ENCODE measurements around the gene TPRG1.

Gene TPRG1

DNA sequence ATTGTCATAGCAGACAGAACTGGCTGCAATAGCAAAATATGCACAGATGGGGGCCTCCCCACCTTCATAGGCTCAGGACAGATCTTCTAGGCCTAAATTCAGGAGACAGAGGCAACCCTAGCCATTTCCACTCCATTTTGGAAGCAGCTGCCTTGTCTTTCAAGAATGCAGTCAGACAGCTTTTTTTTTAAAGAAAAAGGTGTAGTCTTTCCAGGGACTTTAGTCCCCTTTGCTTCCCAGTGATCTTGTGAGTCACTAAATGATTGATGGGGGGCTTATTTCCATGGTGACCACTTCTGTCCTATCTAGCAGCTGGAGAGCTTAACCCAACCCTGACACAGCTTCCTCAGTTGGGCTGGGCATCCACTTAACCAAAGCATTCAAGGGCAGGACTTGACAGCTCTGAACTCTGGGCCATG lies 165.9 kb downstream of the TPRG1 start:
- no peak overlapping the region for H3K4me3 Mint-ChIP-seq
- no peak for DNase-seq
- peaks cover 43% of the 10 kb centered on the region for H3K4me1 Mint-ChIP-seq

DNA sequence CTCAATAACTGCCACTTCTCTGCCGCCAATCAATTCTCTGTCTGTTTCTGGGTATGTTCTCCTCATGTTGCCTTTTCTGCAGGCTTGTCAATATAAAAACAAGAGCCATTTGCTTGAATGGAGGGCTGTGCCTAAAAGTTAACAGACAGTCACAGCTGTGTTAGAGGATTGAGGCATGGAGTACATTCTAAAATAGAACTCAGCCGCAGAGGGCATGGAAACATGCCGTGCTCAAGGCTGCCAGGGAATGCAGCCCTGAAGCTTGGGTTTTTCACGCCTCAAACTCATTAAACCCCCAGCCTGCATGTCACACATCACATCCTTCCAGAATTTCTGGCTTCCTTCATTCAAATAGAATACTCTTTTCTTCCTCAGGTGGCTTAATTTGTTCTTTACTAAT lies 166.6 kb downstream of the TPRG1 start:
- Mint-ChIP-seq H3K27me3 (ENCODE audit: low read depth, poor library complexity) (peaks cover 2% of the 10 kb centered on the region), H3K36me3 (ENCODE audit: low read depth) (peaks cover 7% of the 10 kb centered on the region), H3K4me3 (no peak overlapping the region), H3K4me1 (peaks cover 49% of the 10 kb centered on the region), H3K9me3 (peaks cover 8% of the 10 kb centered on the region), H3K27ac (no peak overlapping the region)
- DNase-seq, result no peak
- TF ChIP-seq, protein P1, sequence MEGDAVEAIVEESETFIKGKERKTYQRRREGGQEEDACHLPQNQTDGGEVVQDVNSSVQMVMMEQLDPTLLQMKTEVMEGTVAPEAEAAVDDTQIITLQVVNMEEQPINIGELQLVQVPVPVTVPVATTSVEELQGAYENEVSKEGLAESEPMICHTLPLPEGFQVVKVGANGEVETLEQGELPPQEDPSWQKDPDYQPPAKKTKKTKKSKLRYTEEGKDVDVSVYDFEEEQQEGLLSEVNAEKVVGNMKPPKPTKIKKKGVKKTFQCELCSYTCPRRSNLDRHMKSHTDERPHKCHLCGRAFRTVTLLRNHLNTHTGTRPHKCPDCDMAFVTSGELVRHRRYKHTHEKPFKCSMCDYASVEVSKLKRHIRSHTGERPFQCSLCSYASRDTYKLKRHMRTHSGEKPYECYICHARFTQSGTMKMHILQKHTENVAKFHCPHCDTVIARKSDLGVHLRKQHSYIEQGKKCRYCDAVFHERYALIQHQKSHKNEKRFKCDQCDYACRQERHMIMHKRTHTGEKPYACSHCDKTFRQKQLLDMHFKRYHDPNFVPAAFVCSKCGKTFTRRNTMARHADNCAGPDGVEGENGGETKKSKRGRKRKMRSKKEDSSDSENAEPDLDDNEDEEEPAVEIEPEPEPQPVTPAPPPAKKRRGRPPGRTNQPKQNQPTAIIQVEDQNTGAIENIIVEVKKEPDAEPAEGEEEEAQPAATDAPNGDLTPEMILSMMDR (IDR thresholded peaks at IDR 0.05), result no peak

More for the DNA sequence above, 165.9 kb downstream of the TPRG1 start:
- Mint-ChIP-seq H3K27ac (peak overlapping the region; percentile 66), H3K27me3 (ENCODE audit: low read depth, poor library complexity) (peaks cover 2% of the 10 kb centered on the region), H3K9me3 (peaks cover 8% of the 10 kb centered on the region), H3K36me3 (ENCODE audit: low read depth) (peaks cover 7% of the 10 kb centered on the region)
- TF ChIP-seq, protein P1 (IDR thresholded peaks at IDR 0.05), result no peak

DNA sequence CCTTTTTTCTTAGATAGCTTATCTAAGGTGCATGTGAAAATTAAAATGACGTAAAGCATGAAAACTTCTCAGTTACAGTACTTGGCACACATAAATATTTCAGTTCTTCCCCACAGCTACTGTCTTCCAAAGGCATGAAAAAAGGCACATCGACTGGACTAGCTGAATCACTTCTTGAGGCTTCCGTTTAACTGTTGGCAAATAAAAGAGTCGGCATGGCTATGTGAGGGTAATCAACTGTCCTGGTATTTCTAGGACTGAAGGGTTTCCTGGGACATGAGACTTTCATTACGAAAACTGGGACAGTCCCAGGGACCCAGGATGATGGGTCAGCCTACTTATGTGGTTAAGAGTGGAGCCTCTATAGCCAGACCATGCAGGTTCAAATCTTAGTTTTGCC lies 168.2 kb downstream of the TPRG1 start:
- Mint-ChIP-seq H3K36me3 (ENCODE audit: low read depth) (peaks cover 7% of the 10 kb centered on the region), H3K27me3 (ENCODE audit: low read depth, poor library complexity) (peaks cover 2% of the 10 kb centered on the region), H3K4me3 (no peak overlapping the region), H3K9me3 (peaks cover 8% of the 10 kb centered on the region), H3K27ac (no peak overlapping the region), H3K4me1 (peaks cover 59% of the 10 kb centered on the region)
- TF ChIP-seq, protein P1 (IDR thresholded peaks at IDR 0.05), result no peak
- DNase-seq, result no peak

DNA sequence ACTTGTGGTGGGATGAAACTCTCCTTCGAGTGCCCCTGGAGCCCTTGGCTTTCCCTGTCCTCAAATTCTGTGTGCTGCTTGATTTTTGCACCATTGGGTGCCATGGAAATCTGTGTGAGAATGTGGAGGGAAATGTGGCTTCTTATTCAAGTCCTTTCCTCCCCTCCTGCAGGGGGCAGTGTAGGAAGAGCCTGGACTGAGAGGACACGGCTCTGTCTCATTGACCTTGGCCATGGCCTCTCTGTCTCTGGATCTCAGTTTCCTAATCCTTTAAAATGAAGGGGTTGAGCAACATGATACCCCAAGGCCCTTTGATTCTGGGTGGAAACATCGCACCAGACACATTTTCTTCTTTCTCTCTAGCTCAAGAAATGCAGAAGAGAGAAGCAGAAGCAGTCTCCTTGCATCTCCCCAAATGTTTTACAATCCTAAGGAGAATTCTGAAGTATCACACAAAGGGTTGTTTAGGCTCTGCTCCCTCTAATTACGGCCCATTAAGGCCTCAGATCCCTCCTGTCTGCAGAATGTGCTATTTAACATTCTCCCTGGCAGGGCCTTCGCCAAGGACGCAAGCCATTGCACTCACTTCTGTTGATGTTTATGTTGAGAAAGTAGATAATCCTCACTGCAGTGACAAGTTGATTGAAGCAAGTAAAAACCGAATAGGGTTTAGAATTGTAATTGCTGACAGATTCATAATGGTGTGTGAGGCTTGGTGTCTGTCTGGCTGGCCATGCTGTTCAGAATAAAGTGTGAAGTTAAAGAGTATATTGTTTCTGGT lies 169.1 kb downstream of the TPRG1 start:
- H3K27ac Mint-ChIP-seq, result peak overlapping the region; percentile 77
- H3K27me3 Mint-ChIP-seq (ENCODE audit: low read depth, poor library complexity), result peaks cover 2% of the 10 kb centered on the region
- TF ChIP-seq, protein P1 (IDR thresholded peaks at IDR 0.05), result peak; percentile 47
- H3K9me3 Mint-ChIP-seq, result peaks cover 8% of the 10 kb centered on the region
- H3K4me3 Mint-ChIP-seq, result no peak overlapping the region
- peak; percentile 22 for DNase-seq
- H3K36me3 Mint-ChIP-seq (ENCODE audit: low read depth), result peaks cover 7% of the 10 kb centered on the region
- peaks cover 62% of the 10 kb centered on the region for H3K4me1 Mint-ChIP-seq

DNA sequence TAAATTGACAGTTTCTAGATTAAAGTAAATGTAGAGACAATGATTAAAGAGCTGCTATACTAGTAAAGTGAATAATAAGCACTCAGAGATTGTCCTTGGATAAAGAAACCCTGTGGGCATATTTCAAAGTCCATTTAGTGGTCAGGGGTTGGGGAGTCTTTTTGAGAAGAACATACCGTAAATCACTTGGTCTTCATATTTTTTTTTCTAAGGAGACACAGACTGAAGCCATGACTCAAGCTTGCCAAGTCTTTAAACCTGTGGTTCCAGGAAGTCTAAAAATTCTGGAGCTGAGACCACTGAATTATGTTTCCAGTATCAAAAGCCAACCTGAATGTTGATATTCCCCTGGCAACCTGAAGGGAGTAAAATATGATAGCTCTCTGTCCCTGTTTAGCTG lies 171.0 kb downstream of the TPRG1 start:
- H3K27ac Mint-ChIP-seq, result no peak overlapping the region
- peaks cover 2% of the 10 kb centered on the region for H3K27me3 Mint-ChIP-seq (ENCODE audit: low read depth, poor library complexity)
- DNase-seq, result no peak
- TF ChIP-seq, protein P1 (IDR thresholded peaks at IDR 0.05), result no peak
- no peaks in the 10 kb centered on the region for H3K9me3 Mint-ChIP-seq
- no peak overlapping the region for H3K4me3 Mint-ChIP-seq
- H3K4me1 Mint-ChIP-seq, result peaks cover 57% of the 10 kb centered on the region
- no peaks in the 10 kb centered on the region for H3K36me3 Mint-ChIP-seq (ENCODE audit: low read depth)

DNA sequence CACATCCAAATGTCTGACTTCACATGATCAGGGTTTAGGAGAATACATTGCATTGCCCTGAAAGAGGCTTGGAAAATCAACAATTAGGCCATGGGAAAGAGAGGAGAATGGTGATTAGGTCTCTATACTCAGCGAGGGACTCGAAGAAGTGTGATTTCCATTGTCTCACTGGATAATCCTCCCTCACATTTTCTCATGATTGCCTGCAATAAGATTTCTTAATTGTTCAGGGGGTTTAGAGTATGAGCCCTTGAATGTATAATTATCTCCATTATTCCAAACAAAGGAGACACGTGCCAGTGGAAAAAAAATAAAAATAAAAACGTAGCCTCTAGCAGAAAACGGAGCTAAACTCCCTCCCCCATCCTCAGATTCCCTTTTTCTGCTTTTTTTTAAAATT lies 173.2 kb downstream of the TPRG1 start:
- no peak overlapping the region for H3K27ac Mint-ChIP-seq
- no peaks in the 10 kb centered on the region for H3K36me3 Mint-ChIP-seq (ENCODE audit: low read depth)
- TF ChIP-seq, protein P1 (IDR thresholded peaks at IDR 0.05), result no peak
- H3K4me3 Mint-ChIP-seq, result no peak overlapping the region
- no peaks in the 10 kb centered on the region for H3K9me3 Mint-ChIP-seq
- H3K27me3 Mint-ChIP-seq (ENCODE audit: low read depth, poor library complexity), result peaks cover 1% of the 10 kb centered on the region
- no peak for DNase-seq
- peaks cover 38% of the 10 kb centered on the region for H3K4me1 Mint-ChIP-seq
